A549 (cell line): ENCODE data around the gene MAP2. TPM values are rescaled to one million over a fixed set of nuclear protein-coding genes. Genes with fewer than 3 reads are reported as not detected.

Source experiments
- ATAC-seq, 2 experiments: fragments of 200-7000 bp in 1 of 2; fragments of >200 bp in 1 of 2; cut with Nextera tagmentation in 1 of 2; cut with Tn5 transposase in 1 of 2; 3 replicates each; pipeline versions ENCODE4 v1.8.0 to v1.9.1; 2018 to 2020; ENCODE audit warnings: mild to moderate bottlenecking in 1 of 2, moderate library complexity in 1 of 2
- CTCF ChIA-PET: fragments of 300-600 bp; sonication (Branson Sonifier 250); formaldehyde crosslinking; extraction: SDS; loops from one replicate; lab custom pipeline; 2021; ENCODE audit warnings: antibody characterized with exemption, inconsistent platforms; lab: Yijun Ruan, JAX
- POLR2A ChIA-PET: fragments of 350-600 bp; formaldehyde crosslinking; extraction: SDS; loops from one replicate; lab custom pipeline; 2021; ENCODE audit warnings: antibody characterized with exemption, inconsistent platforms; lab: Yijun Ruan, JAX
- DNase-seq, 2 experiments: peaks; one replicate each; pipeline versions ENCODE4 v3.0.0 to v3.0.0-alpha.2; 2011 to 2016; ENCODE audit warnings: low read depth in 1 of 2, low spot score in 1 of 2
- FAIRE-seq: peaks from 2 replicates; lab custom pipeline; 2011; peaks lifted over from hg19 to GRCh38; lab: Jason Lieb, UNC
- H3K27ac ChIP-seq, 2 experiments: fragments of >200 bp; sonication (Bioruptor Twin); formaldehyde crosslinking; 3 replicates each; pipeline ENCODE4 v1.5.1; 2016 to 2017
- H3K4me1 ChIP-seq: fragments of >200 bp; sonication (Bioruptor Twin); formaldehyde crosslinking; 3 replicates; pipeline ENCODE4 v1.6.1; 2016
- H3K4me2 ChIP-seq: fragments of >200 bp; sonication (Bioruptor Twin); formaldehyde crosslinking; 3 replicates; pipeline ENCODE4 v1.6.1; 2016
- H3K4me3 ChIP-seq: fragments of >200 bp; sonication (Bioruptor Twin); formaldehyde crosslinking; 3 replicates; pipeline ENCODE4 v1.5.1; 2016
- H3K9me3 ChIP-seq: fragments of >200 bp; sonication (Bioruptor Twin); formaldehyde crosslinking; 3 replicates; pipeline ENCODE4 v1.6.1; 2016
- ATOH8 ChIP-seq: fragments of 250-450 bp; sonication (Bioruptor Pico); IDR thresholded peaks from 2 replicates; pipeline ENCODE4 v1.5.0; 2020; ENCODE audit warnings: low read depth, mild to moderate bottlenecking, moderate library complexity
- CEBPB ChIP-seq, 2 experiments: fragments of >200 bp in 1 of 2; sonication (Bioruptor Twin) in 1 of 2; formaldehyde crosslinking in 1 of 2; IDR thresholded peaks; 2 replicates each; pipeline ENCODE4 v1.6.1; 2012 to 2016
- CHD2 ChIP-seq: fragments of 150-350 bp; IDR thresholded peaks from 2 replicates; pipeline ENCODE4 v1.6.1; 2014; ENCODE audit warnings: low read length; ENCODE audit not compliant: partially characterized antibody
- CHD4 ChIP-seq: fragments of 200-600 bp; sonication (generic); IDR thresholded peaks from 2 replicates; pipeline ENCODE4 v1.6.1; 2016; ENCODE audit warnings: antibody characterized with exemption, mild to moderate bottlenecking, borderline replicate concordance
- CTCF ChIP-seq: fragments of >200 bp; sonication (Bioruptor Twin); formaldehyde crosslinking; IDR thresholded peaks from 3 replicates; pipeline ENCODE4 v1.5.1; 2016
- E2F6 ChIP-seq: IDR thresholded peaks from 2 replicates; pipeline ENCODE4 v1.6.1; 2012; ENCODE audit warnings: low read depth, borderline replicate concordance
- EHF ChIP-seq: fragments of 250-450 bp; sonication (Bioruptor Pico); IDR thresholded peaks from 2 replicates; pipeline ENCODE4 v1.5.0; 2020; ENCODE audit warnings: mild to moderate bottlenecking
- ELK1 ChIP-seq: fragments of 150-350 bp; IDR thresholded peaks from 2 replicates; pipeline ENCODE4 v1.6.1; 2014; ENCODE audit warnings: low read depth, mild to moderate bottlenecking, low read length
- EP300 ChIP-seq, 2 experiments: fragments of >200 bp; sonication (Bioruptor Twin); formaldehyde crosslinking; IDR thresholded peaks; 2 replicates in 1 of 2; 3 replicates in 1 of 2; pipeline ENCODE4 v1.6.1; 2016 to 2017
- FOSL2 ChIP-seq, 2 experiments: fragments of 450-650 bp in 1 of 2; fragments of >200 bp in 1 of 2; sonication (Bioruptor Twin) in 1 of 2; formaldehyde crosslinking; IDR thresholded peaks; 2 replicates each; pipeline versions ENCODE4 v1.5.0 to v1.6.1; 2016 to 2020; ENCODE audit warnings: mild to moderate bottlenecking in 1 of 2, moderate library complexity in 1 of 2
- FOXS1 ChIP-seq: fragments of 250-450 bp; sonication (Bioruptor Pico); IDR thresholded peaks from 2 replicates; pipeline ENCODE4 v1.5.0; 2020; ENCODE audit warnings: mild to moderate bottlenecking, moderate library complexity
- HOXA7 ChIP-seq: fragments of 250-450 bp; sonication (Bioruptor Pico); IDR thresholded peaks from 2 replicates; pipeline ENCODE4 v1.5.0; 2020; ENCODE audit warnings: mild to moderate bottlenecking, moderate library complexity
- HOXB13 ChIP-seq: fragments of 250-450 bp; sonication (Bioruptor Pico); IDR thresholded peaks from 2 replicates; pipeline ENCODE4 v1.5.0; 2020; ENCODE audit warnings: low read depth, mild to moderate bottlenecking, moderate library complexity
- HOXB5 ChIP-seq: fragments of 250-450 bp; sonication (Bioruptor Pico); IDR thresholded peaks from 2 replicates; pipeline ENCODE4 v1.5.0; 2020; ENCODE audit warnings: mild to moderate bottlenecking, moderate library complexity
- JUN ChIP-seq, 2 experiments: fragments of >200 bp; sonication (Bioruptor Twin); formaldehyde crosslinking; IDR thresholded peaks; 2 replicates in 1 of 2; 3 replicates in 1 of 2; pipeline ENCODE4 v1.6.1; 2016 to 2017
- KDM1A ChIP-seq: fragments of 200-600 bp; sonication (generic); IDR thresholded peaks from 2 replicates; pipeline ENCODE4 v1.6.1; 2016; ENCODE audit warnings: low read depth, mild to moderate bottlenecking
- MAFK ChIP-seq: fragments of 450-650 bp; IDR thresholded peaks from 2 replicates; pipeline ENCODE4 v1.6.1; 2014; ENCODE audit not compliant: partially characterized antibody
- NFE2L2 ChIP-seq: fragments of 150-350 bp; conservative IDR thresholded peaks from 2 replicates; pipeline ENCODE4 v1.6.1; 2014; ENCODE audit warnings: low read length
- NR3C1 ChIP-seq: fragments of >200 bp; sonication (Bioruptor Twin); formaldehyde crosslinking; IDR thresholded peaks from 3 replicates; pipeline ENCODE4 v1.6.1; 2017
- PBX3 ChIP-seq: IDR thresholded peaks from 2 replicates; pipeline ENCODE4 v1.6.1; 2012
- POLR2AphosphoS2 ChIP-seq: conservative IDR thresholded peaks from 2 replicates; pipeline ENCODE4 v1.6.1; 2012; ENCODE audit warnings: low read length, improper control_type of control experiment, inconsistent platforms
- RCOR1 ChIP-seq: fragments of 150-350 bp; IDR thresholded peaks from 2 replicates; pipeline ENCODE4 v1.6.1; 2014; ENCODE audit warnings: antibody characterized with exemption, low read length, low read depth
- REST ChIP-seq: fragments of 200-600 bp; sonication (generic); IDR thresholded peaks from 2 replicates; pipeline ENCODE4 v1.6.1; 2016; ENCODE audit warnings: antibody characterized with exemption, mild to moderate bottlenecking, moderate library complexity
- TFCP2L1 ChIP-seq: fragments of 250-450 bp; sonication (Bioruptor Pico); IDR thresholded peaks from 2 replicates; pipeline ENCODE4 v1.5.0; 2021; ENCODE audit warnings: mild to moderate bottlenecking
- TP53 ChIP-seq: fragments of 250-450 bp; sonication (Bioruptor Pico); IDR thresholded peaks from 2 replicates; pipeline ENCODE4 v1.5.0; 2021; ENCODE audit warnings: mild to moderate bottlenecking, moderate library complexity
- ZNF302 ChIP-seq: fragments of 250-450 bp; sonication (Bioruptor Pico); IDR thresholded peaks from 2 replicates; pipeline ENCODE4 v1.9.0; 2021; ENCODE audit warnings: inconsistent platforms, mild to moderate bottlenecking, moderate library complexity
- WGBS: methylation state at CpG from one replicate; pipeline ENCODE4 v1.1.6; 2017; ENCODE audit errors: missing lambda C conversion rate; 5-methylcytosine and 5-hydroxymethylcytosine counted together
- polyA plus RNA-seq, 4 experiments: library from polyadenylated mRNA; depleted of rRNA in 3 of 4; stranded (reverse); fragments of >200 nt; fragmentation: RNase III in 1 of 4; extraction: RNeasy Plus Mini Kit Qiagen cat#74134 plus additional on column Dnase treatment in 1 of 4; gene quantifications; 2 replicates in 3 of 4; 3 replicates in 1 of 4; pipeline ENCODE4 v1.2.3, GENCODE V29; 2011 to 2017

Gene MAP2
- polyA plus RNA-seq, 2 of the 4 experiments (the other 2 are of a cell fraction), result 0.53 to 1.8 TPM

GRCh38 chr2:209682646-209683045 is 258.8 kb downstream of the MAP2 start:
- DNase-seq (no peak), ATAC-seq (no peak), FAIRE-seq (no peak)
- Histone ChIP-seq H3K9me3 (no peaks in the 10 kb centered on the region), H3K27ac (no peak overlapping the region), H3K4me3 (no peak overlapping the region), H3K4me2 (no peak overlapping the region), H3K4me1 (no peaks in the 10 kb centered on the region)
- 37% methylated on average over 4 of the region's 4 CpGs for WGBS
- no peak for TF ChIP-seq CTCF
- no peak for TF ChIP-seq HOXB13
- TF ChIP-seq E2F6, result no peak
- no peak for TF ChIP-seq POLR2AphosphoS2
- no peak for TF ChIP-seq EP300 (IDR thresholded peaks at IDR 0.05)
- TF ChIP-seq TFCP2L1 (CRISPR knock-in tag), result no peak
- TF ChIP-seq NFE2L2, result no peak
- no peak for TF ChIP-seq ELK1
- TF ChIP-seq TP53 (CRISPR knock-in tag), result no peak
- no peak for TF ChIP-seq NR3C1
- no peak for TF ChIP-seq REST
- no peak for TF ChIP-seq JUN (IDR thresholded peaks at IDR 0.05)
- ChIA-PET POLR2A (no interaction called here), CTCF (interaction anchor here (0.7 kb wide), 1 partner anchor 978 kb away, joined by 3 read pairs; no protein-coding TSS in a partner anchor)

GRCh38 chr2:209685340-209685739 is 261.5 kb downstream of the MAP2 start:
- TF ChIP-seq CHD4 (no peak), CEBPB (IDR thresholded peaks at IDR 0.05) (no peak), FOSL2 (IDR thresholded peaks at IDR 0.05) (no peak), FOSL2 (CRISPR knock-in tag; IDR thresholded peaks at IDR 0.05) (no peak), ATOH8 (no peak), HOXA7 (CRISPR knock-in tag) (no peak), HOXB13 (no peak), MAFK (no peak), CHD2 (no peak), HOXB5 (no peak), ZNF302 (CRISPR knock-in tag) (no peak), KDM1A (no peak), RCOR1 (no peak), EHF (no peak), PBX3 (no peak), FOXS1 (CRISPR knock-in tag) (no peak)
- DNase-seq (no peak), FAIRE-seq (no peak), ATAC-seq (no peak)
- no peak overlapping the region for H3K27ac ChIP-seq
- no peaks in the 10 kb centered on the region for H3K4me1 ChIP-seq
- H3K4me3 ChIP-seq, result no peak overlapping the region
- WGBS, result 17% methylated on average over 1 of the region's 1 CpG
- CTCF ChIA-PET, result no interaction called here
- POLR2A ChIA-PET, result no interaction called here
- no peak overlapping the region for H3K4me2 ChIP-seq
- no peaks in the 10 kb centered on the region for H3K9me3 ChIP-seq
